Peyer's patch (tissue), 4 donors: ENCODE data around the gene ZNF841.

ENCODE experiments used
- POLR2A ChIP-seq, 2 donors: fragments of 450-650 bp; IDR thresholded peaks; one replicate each; pipeline ENCODE4 v1.5.1; 2017; ENCODE audit warnings: antibody characterized with exemption in 2 of 2, mild to moderate bottlenecking in 2 of 2, moderate library complexity in 2 of 2
- TF ChIP-seq, protein P1 (sequence below), 6 experiments: fragments of 450-650 bp in 4 of 6; fragments of 200-600 bp in 2 of 6; sonication (generic) in 1 of 6; IDR thresholded peaks; one replicate each; pipeline ENCODE4 v1.5.1; 2017 to 2019; ENCODE audit warnings: antibody characterized with exemption in 6 of 6, mild to moderate bottlenecking in 3 of 6, moderate library complexity in 1 of 6

DNA sequence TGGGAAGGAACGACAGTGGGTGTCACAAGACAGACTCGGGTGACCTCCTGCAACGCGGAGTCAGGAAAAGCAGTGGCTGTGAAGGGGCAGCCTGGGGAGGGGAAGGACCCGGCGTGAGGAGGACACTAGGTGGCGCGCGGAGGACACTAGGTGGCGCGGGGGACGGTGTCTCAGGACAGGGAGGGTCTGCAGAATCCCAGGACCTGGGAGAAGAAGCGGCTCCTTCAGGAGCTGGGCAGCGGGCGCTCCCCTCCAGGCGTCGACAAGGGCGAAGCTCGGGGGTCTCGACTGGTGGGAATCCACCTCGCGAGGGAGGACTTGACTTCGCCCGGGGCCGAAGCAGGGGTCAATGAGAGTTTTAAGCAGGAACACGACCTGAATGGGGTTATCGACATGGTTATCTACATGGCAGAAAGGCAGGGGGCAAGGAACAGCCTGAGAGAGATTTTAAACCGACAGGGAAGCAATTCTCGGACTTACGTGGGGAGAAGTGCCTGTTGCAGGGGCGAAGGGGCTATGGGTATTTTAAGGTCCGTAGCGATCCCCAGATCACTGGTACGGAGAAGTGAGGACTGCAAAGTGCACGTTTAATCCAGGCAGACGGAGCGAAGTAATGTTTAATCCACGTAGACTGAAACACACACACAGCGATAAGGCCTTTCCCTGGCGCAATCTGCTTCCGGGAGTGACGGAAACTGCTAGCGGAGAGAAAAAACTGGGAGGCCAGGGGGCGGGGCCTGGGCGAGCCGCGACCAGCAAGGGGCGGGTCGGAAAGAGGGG lies 43.9 kb upstream of the ZNF841 start, which contains the start of gene ZNF616:
- peak; percentile 60 to 70 for TF ChIP-seq POLR2A (IDR thresholded peaks at IDR 0.05)
- TF ChIP-seq, protein P1, sequence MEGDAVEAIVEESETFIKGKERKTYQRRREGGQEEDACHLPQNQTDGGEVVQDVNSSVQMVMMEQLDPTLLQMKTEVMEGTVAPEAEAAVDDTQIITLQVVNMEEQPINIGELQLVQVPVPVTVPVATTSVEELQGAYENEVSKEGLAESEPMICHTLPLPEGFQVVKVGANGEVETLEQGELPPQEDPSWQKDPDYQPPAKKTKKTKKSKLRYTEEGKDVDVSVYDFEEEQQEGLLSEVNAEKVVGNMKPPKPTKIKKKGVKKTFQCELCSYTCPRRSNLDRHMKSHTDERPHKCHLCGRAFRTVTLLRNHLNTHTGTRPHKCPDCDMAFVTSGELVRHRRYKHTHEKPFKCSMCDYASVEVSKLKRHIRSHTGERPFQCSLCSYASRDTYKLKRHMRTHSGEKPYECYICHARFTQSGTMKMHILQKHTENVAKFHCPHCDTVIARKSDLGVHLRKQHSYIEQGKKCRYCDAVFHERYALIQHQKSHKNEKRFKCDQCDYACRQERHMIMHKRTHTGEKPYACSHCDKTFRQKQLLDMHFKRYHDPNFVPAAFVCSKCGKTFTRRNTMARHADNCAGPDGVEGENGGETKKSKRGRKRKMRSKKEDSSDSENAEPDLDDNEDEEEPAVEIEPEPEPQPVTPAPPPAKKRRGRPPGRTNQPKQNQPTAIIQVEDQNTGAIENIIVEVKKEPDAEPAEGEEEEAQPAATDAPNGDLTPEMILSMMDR (IDR thresholded peaks at IDR 0.05): peak; percentile 59 to 86 (median 78)
